B cell (primary cell): ENCODE measurements around the gene NRXN2.

Experiments used
- EZH2 ChIP-seq: IDR thresholded peaks from 2 replicates; pipeline ENCODE4 v1.6.1; 2012; ENCODE audit warnings: borderline replicate concordance, low read depth, mild to moderate bottlenecking, moderate library complexity, low read length; ENCODE audit not compliant: insufficient read depth, poor library complexity, severe bottlenecking
- TF ChIP-seq, protein P1 (sequence below): fragments of 200-600 bp; IDR thresholded peaks from one replicate; pipeline ENCODE4 v1.8.0; 2022; ENCODE audit warnings: antibody characterized with exemption, mild to moderate bottlenecking

DNA sequence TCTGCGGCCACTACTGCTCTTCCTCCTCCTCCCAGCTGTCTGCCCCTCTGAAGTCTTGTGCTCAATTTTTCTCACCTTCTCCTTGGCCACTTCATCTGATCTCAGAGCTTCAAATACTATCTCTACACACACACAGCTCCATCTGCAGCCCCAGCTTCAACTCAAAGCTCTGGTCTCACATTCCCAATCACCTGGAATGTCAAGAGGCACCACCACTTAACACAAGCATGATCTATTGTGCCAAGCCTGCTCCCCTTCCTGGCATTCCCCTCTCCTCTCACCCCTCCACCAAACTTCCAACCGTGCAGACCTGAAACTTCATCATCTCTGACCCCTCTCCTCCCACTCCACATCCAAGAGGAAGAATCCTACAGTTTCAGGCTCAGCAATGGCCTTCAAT is 17.5 kb downstream of the NRXN2 start:
- TF ChIP-seq, protein P1, sequence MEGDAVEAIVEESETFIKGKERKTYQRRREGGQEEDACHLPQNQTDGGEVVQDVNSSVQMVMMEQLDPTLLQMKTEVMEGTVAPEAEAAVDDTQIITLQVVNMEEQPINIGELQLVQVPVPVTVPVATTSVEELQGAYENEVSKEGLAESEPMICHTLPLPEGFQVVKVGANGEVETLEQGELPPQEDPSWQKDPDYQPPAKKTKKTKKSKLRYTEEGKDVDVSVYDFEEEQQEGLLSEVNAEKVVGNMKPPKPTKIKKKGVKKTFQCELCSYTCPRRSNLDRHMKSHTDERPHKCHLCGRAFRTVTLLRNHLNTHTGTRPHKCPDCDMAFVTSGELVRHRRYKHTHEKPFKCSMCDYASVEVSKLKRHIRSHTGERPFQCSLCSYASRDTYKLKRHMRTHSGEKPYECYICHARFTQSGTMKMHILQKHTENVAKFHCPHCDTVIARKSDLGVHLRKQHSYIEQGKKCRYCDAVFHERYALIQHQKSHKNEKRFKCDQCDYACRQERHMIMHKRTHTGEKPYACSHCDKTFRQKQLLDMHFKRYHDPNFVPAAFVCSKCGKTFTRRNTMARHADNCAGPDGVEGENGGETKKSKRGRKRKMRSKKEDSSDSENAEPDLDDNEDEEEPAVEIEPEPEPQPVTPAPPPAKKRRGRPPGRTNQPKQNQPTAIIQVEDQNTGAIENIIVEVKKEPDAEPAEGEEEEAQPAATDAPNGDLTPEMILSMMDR, result no peak
- no peak for TF ChIP-seq EZH2
